ENCODE results near the gene GCNT4. TPM values are rescaled to one million over a fixed set of nuclear protein-coding genes. Genes with fewer than 3 reads are reported as not detected.

GCNT4 gene
- total RNA-seq, 1 experiment from 2014 or later: not detected

DNA sequence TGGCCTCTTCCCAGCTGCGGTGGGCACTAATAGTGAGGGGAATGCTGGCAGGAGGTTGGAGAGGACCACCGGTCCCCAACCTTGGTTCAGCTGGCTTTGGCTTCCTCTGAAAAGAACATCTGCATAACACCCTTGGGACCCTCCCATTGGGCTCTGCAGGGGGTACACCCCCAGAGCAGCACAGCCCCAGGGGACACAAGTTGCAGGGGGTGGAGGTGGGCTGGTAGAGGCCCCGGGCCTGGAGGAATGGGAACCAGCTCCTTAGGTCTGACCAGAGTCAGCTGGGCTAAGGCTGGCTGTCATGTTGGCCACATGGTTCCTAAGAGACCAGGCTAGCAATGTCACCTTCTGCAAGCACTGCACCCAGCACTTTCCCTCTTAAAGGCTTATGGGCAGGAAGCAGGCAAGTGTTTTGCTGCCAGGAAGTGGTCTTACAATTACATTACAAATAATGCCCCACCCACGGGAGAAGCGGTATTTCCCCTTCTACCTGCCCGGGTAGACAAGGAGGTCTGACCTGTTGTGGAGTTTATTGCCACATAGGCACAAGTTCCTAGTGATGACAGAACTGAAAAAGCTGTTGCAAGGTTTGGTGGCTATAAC, 18.1 kb downstream of the GCNT4 start:
- H3K27me3 ChIP-seq: no peaks in the 10 kb centered on the region
- H3K36me3 ChIP-seq: no peaks in the 10 kb centered on the region
- H3K9me3 ChIP-seq: no peaks in the 10 kb centered on the region
- H3K4me3 ChIP-seq: no peak overlapping the region
- no peak for DNase-seq

DNA sequence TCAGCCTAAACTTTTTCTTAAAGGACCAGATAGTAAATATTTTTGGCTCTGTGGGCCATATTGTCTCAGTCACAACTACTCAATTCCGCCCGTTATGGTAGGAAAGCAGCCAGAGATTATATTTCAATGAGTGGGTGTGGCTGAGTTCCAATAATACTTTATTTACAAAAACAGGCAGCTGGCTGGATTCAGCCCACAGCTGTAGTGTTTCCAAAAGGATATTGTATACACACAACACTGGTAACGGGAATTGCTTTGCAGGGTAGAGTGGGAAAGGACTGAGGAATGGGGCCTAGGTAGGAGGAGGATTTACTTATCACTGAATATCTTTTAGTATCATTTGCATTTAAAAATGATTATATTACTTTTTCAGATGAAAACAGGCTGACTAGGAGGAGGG, 21.0 kb downstream of the GCNT4 start:
- Histone ChIP-seq H3K9me3 (no peaks in the 10 kb centered on the region), H3K36me3 (no peaks in the 10 kb centered on the region), H3K27me3 (no peaks in the 10 kb centered on the region), H3K4me3 (no peak overlapping the region)
- no peak for DNase-seq

GRCh38 chr5:75028090-75028489, 24.3 kb downstream of the GCNT4 start:
- peaks cover 11% of the 10 kb centered on the region for H3K27me3 ChIP-seq
- H3K9me3 ChIP-seq: no peaks in the 10 kb centered on the region
- DNase-seq: no peak
- H3K36me3 ChIP-seq: no peaks in the 10 kb centered on the region
- no peak overlapping the region for H3K4me3 ChIP-seq

- Histone ChIP-seq H3K36me3 (no peaks in the 10 kb centered on the region), H3K4me3 (no peak overlapping the region), H3K9me3 (no peaks in the 10 kb centered on the region), H3K27me3 (peaks cover 11% of the 10 kb centered on the region)
- DNase-seq: no peak
Observed at GRCh38 chr5:75023368-75024159, 28.8 kb downstream of the GCNT4 start.

DNA sequence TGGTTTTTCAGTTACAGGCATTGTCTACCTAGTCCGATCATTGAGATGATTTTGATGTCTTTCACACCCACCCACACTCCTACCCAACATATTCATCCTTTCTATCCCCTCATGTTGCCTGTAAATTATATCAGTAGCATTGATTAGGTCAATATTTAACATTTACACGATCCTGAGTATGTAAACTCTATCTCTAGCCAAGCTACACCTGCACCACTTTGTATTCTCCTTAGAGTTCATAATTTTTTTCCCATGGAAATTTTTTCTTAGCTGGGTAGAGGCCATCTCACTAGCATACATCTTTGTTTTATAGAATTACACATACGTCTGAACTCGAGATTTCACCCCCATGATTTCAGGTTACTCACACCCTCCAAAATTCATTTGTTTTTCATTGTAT, 30.6 kb downstream of the GCNT4 start:
- H3K4me3 ChIP-seq: no peak overlapping the region
- peaks cover 11% of the 10 kb centered on the region for H3K27me3 ChIP-seq
- H3K9me3 ChIP-seq: no peaks in the 10 kb centered on the region
- DNase-seq: no peak
- no peaks in the 10 kb centered on the region for H3K36me3 ChIP-seq

DNA sequence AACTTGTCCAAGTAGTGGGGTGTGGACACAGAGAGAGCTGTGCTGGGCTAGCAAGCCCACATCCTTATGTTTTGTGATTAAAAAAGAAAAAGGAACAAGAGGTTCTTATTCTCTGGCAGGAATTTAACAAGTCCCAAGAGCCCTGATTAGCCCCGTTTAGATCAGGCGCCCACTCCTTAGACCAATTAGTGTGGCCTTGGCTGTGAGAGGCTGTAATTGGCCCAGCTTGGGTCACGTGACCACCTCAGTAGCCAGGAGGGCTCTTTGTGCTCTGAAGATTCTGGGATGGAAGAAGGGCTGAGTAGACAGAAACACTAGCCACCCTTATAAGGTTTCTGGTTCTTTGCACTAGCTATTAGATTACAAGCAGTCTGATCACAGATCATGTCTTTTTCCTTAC, 31.1 kb downstream of the GCNT4 start:
- H3K36me3 ChIP-seq: no peaks in the 10 kb centered on the region
- no peak for DNase-seq
- no peak overlapping the region for H3K4me3 ChIP-seq

DNA sequence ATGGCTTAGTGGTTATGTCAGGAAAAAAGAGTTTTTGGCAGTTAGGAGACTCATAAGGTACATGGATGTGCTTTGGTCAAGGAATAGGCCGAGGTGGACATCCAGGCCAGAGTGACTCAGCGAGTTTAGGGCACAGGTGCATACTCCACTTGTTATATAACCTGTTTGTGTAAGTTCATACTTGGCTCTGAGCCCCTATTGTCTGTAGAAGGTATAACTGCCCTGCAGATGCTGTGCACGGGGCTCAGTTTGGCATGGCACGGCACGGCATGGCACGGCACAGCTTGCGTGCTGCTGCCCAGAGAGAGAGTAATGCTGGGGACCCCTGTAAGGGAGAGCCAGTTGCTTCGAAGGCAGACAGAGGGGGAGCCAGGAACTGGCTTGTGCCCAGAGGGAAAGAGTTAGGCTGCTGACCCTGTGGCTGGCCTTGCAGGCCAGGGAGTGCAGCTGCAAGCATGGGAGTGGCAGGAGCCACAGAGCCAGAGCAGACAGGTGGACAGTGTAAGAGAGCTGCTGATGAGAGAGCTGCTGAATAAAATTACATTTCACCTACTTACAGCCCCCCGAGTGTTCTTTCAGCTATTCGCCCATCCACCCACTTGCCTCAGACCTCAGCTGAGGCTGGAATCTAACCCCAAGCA, 32.2 kb downstream of the GCNT4 start:
- Histone ChIP-seq H3K27me3 (peaks cover 2% of the 10 kb centered on the region; the same call in 1 of the 2 replicates), H3K4me3 (no peak overlapping the region), H3K9me3 (no peaks in the 10 kb centered on the region), H3K36me3 (no peaks in the 10 kb centered on the region)
- no peak for DNase-seq

More for the DNA sequence above, 31.1 kb downstream of the GCNT4 start:
- H3K9me3 ChIP-seq: no peaks in the 10 kb centered on the region
- peaks cover 11% of the 10 kb centered on the region for H3K27me3 ChIP-seq

- DNase-seq: no peak
- no peaks in the 10 kb centered on the region for H3K36me3 ChIP-seq
Observed at GRCh38 chr5:75018805-75019587, 33.4 kb downstream of the GCNT4 start.

GRCh38 chr5:75017971-75018370, 34.4 kb downstream of the GCNT4 start:
- no peaks in the 10 kb centered on the region for H3K9me3 ChIP-seq
- no peaks in the 10 kb centered on the region for H3K36me3 ChIP-seq
- no peak for DNase-seq
- no peaks in the 10 kb centered on the region for H3K27me3 ChIP-seq
- no peak overlapping the region for H3K4me3 ChIP-seq

More at GRCh38 chr5:75018805-75019587, 33.4 kb downstream of the GCNT4 start:
- Histone ChIP-seq H3K27me3 (no peaks in the 10 kb centered on the region), H3K9me3 (no peaks in the 10 kb centered on the region), H3K4me3 (no peak overlapping the region)

- H3K27me3 ChIP-seq: no peaks in the 10 kb centered on the region
- H3K36me3 ChIP-seq: no peaks in the 10 kb centered on the region
- no peaks in the 10 kb centered on the region for H3K9me3 ChIP-seq
- H3K4me3 ChIP-seq: no peak overlapping the region
- no peak for DNase-seq
Observed at GRCh38 chr5:75016896-75017295, 35.5 kb downstream of the GCNT4 start.

DNA sequence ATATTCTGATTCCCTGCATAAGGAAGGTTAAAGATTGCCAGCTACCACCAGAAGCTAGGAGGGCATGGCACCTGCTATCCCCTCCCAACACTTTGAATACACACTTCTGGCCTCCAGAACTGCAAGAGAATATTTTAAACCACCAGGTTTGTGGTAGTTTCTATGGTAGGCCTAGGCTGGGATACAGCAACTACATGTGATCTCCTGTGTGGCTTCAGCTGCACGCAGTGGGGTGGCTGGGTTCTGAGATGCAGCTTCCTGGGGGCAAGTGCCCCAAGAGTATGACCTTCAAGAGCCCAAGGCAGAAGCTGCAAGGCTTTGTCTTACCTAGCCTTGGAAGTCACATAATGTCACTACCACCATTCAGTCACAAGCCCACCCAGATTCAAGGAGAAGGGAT, 39.6 kb downstream of the GCNT4 start:
- no peaks in the 10 kb centered on the region for H3K9me3 ChIP-seq
- no peak overlapping the region for H3K4me3 ChIP-seq
- no peak for DNase-seq
- H3K36me3 ChIP-seq: no peaks in the 10 kb centered on the region
- H3K27me3 ChIP-seq: no peaks in the 10 kb centered on the region

DNA sequence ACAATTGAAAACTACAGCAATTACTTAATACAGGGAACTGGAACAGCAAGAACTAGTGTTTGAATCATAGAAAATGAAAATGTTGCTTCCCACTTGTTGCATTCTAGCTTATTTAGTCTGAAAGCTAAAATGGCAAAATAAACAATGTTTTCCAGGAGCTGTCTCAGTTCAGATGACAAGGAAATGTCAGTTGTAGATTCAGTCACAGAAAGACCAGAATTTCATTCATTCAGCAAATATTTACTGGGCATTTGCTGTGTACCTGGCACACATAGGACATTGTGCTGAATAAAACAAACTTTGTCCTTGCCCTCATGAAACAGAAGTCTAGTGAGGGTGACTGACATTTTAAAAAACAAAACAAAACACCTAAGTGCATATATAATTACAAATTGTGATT, 41.5 kb downstream of the GCNT4 start:
- Histone ChIP-seq H3K27me3 (no peaks in the 10 kb centered on the region), H3K36me3 (no peaks in the 10 kb centered on the region), H3K4me3 (no peak overlapping the region), H3K9me3 (no peaks in the 10 kb centered on the region)
- DNase-seq: no peak

DNA sequence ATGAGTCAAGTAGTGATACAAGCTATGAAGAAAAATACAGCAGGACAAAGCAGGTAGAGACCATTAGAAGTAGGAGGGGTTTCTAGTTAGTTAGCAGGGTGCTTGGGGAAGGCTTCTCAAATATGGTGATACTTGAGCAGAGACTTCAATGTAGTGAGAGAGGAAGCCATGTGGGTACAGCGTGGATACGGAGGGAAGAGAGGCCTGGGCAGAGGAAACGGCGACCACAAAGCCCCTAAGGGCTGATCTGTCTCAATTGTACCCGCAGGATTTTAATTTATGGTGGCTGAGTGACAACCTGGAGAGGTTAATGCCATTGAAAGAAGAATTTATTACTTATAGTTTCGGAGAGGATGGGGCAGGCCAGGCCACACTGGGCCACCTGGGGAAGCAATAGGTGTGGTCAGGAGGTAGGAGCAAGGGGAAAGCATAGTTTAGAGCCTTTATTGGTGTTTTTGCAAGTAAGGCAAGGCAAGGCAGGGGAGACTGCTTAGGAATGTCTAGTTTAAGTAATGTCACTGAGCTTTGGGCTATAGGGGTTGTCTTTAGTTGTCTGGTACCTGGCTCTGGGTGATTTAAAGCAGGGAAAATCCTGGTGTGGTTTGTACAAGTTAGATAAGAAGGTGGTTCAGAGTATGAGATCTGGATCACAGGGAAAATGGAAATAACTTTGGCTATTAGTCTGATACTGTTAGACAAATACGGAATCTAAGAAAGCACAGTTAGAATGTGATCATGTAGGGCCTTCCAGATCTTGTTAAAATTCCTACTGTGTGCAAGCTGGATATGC, 42.6 kb downstream of the GCNT4 start:
- no peaks in the 10 kb centered on the region for H3K36me3 ChIP-seq
- H3K4me3 ChIP-seq: no peak overlapping the region
- H3K27me3 ChIP-seq: no peaks in the 10 kb centered on the region
- DNase-seq: no peak
- H3K9me3 ChIP-seq: no peaks in the 10 kb centered on the region

DNA sequence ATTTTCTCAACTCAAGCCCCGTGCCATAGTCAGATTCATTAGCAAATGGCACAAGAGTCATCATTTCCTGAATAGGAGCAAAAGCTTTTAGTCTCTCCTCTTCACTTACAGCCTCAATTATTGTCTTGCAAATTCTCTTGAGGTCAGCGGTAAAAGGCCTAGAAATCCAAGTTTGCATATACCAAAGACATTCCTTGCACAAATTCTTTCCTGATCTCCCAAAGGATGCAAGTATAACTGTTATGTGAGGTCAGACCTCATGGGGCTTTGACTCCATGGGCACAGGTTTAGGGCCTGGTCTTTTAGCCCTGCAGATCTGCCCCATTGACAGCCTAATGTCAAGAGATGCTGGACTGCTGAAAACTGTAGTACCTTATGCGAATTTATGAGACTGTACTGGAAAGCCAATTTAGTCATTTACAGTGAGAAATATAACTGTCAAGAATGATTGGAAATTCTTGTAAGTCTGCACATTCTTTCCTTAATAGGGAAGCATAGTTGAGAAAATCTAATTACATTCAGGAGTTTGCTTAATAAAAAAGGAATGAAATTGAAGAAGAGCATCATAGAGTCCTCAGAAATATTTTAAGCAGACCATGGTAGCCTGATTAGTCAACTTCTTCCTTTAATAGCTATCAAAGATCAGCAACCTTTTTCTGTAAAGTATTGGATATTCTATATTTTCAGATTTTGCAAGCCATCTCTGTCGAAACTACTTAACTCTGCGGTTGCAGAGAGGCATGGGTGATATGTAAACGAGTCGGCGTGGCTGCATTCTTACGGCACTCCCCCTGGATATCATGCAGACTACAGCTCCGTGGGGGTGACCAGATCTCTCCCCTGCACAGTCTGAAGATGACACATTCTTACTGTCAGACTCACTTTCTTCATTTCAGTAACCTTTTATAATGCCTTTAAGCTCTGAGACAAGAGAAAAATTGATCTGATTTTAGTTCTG, 45.2 kb downstream of the GCNT4 start:
- Histone ChIP-seq H3K4me3 (no peak overlapping the region), H3K9me3 (no peaks in the 10 kb centered on the region), H3K27me3 (no peaks in the 10 kb centered on the region), H3K36me3 (no peaks in the 10 kb centered on the region)
- no peak for DNase-seq

- H3K9me3 ChIP-seq: no peaks in the 10 kb centered on the region
- DNase-seq: no peak
- H3K27me3 ChIP-seq: peaks cover 3% of the 10 kb centered on the region; the same call in 1 of the 2 replicates
- no peak overlapping the region for H3K4me3 ChIP-seq
- H3K36me3 ChIP-seq: no peaks in the 10 kb centered on the region
Observed at GRCh38 chr5:75005561-75005960, 46.8 kb downstream of the GCNT4 start.

Measured in MG63 (cell line).